Calu3 (cell line): ENCODE measurements around the gene TIMM8B. TPM values are rescaled to one million over a fixed set of nuclear protein-coding genes. Genes with fewer than 3 reads are reported as not detected.

Experiments
- BruUV-seq: library from RNA; stranded (reverse); fragments of 400-500 nt; replicated peaks from 2 replicates; lab custom pipeline; 2021; lab: Mats Ljungman, UMichigan
- CTCF ChIA-PET: fragments of 300-600 bp; sonication (Branson Sonifier 250); formaldehyde crosslinking; loops from one replicate; lab custom pipeline; 2022; ENCODE audit warnings: antibody characterized with exemption; lab: Charles Lee
- DNase-seq: peaks from one replicate; pipeline ENCODE4 v3.0.0; 2022
- H3K27ac Mint-ChIP-seq: one replicate; pipeline ENCODE4 v1.8.0; 2022; ENCODE audit warnings: mixed read lengths; ENCODE audit not compliant: unreplicated experiment
- H3K27me3 Mint-ChIP-seq: one replicate; pipeline ENCODE4 v1.8.0; 2022; ENCODE audit warnings: mixed read lengths; ENCODE audit not compliant: unreplicated experiment
- H3K36me3 Mint-ChIP-seq: one replicate; pipeline ENCODE4 v1.8.0; 2022; ENCODE audit warnings: mild to moderate bottlenecking, moderate library complexity, mixed read lengths; ENCODE audit not compliant: insufficient read depth, unreplicated experiment
- H3K4me1 Mint-ChIP-seq: one replicate; pipeline ENCODE4 v1.8.0; 2022; ENCODE audit warnings: mild to moderate bottlenecking, low read depth, mixed read lengths; ENCODE audit not compliant: unreplicated experiment
- H3K4me3 Mint-ChIP-seq: one replicate; pipeline ENCODE4 v1.8.0; 2022; ENCODE audit warnings: mild to moderate bottlenecking, low read depth, moderate library complexity, mixed read lengths; ENCODE audit not compliant: unreplicated experiment
- H3K9me3 Mint-ChIP-seq: one replicate; pipeline ENCODE4 v1.8.0; 2022; ENCODE audit warnings: low read depth, mixed read lengths; ENCODE audit not compliant: unreplicated experiment
- CTCF ChIP-seq: fragments of 200-600 bp; IDR thresholded peaks from one replicate; pipeline ENCODE4 v1.8.0; 2022; ENCODE audit warnings: antibody characterized with exemption; ENCODE audit not compliant: unreplicated experiment
- intact Hi-C: fragments of 100-400 bp; cut with micrococcal nuclease; formaldehyde crosslinking; loops from one replicate; pipeline ENCODE4 v1.10.0; 2022; ENCODE audit not compliant: unreplicated experiment
- total RNA-seq: library from RNA; stranded (reverse); gene quantifications from 2 replicates; pipeline ENCODE4 v1.2.3, GENCODE V29; 2022

TIMM8B gene
- total RNA-seq, 1 experiment from 2014 or later: 36.7 TPM

- CTCF ChIA-PET: no interaction called here
- DNase-seq: no peak
- H3K27me3 Mint-ChIP-seq: no peaks in the 10 kb centered on the region
These were observed 19.5 kb upstream of the TIMM8B start for GRCh38 chr11:112106070-112106469.

GRCh38 chr11:112103446-112103845 lies 16.9 kb upstream of the TIMM8B start:
- Mint-ChIP-seq H3K4me1 (no peaks in the 10 kb centered on the region), H3K4me3 (no peak overlapping the region), H3K27ac (no peak overlapping the region), H3K36me3 (no peaks in the 10 kb centered on the region), H3K27me3 (no peaks in the 10 kb centered on the region), H3K9me3 (no peaks in the 10 kb centered on the region)
- no peak for TF ChIP-seq CTCF
- no peak for DNase-seq
- CTCF ChIA-PET: interaction anchor here (0.6 kb wide), 1 partner anchor 105 kb away, joined by 3 read pairs; no protein-coding TSS in a partner anchor
- BruUV-seq: no TSS peak
- intact Hi-C loops: no loop called here

More at GRCh38 chr11:112106070-112106469, 19.5 kb upstream of the TIMM8B start:
- Mint-ChIP-seq H3K27ac (no peak overlapping the region), H3K4me1 (no peaks in the 10 kb centered on the region), H3K4me3 (no peak overlapping the region), H3K36me3 (no peaks in the 10 kb centered on the region), H3K9me3 (no peaks in the 10 kb centered on the region)
- intact Hi-C loops: no loop called here
- no TSS peak for BruUV-seq
- no peak for TF ChIP-seq CTCF

GRCh38 chr11:112100462-112100861 lies 13.9 kb upstream of the TIMM8B start:
- no peak overlapping the region for H3K27ac Mint-ChIP-seq
- no TSS peak for BruUV-seq
- no peaks in the 10 kb centered on the region for H3K4me1 Mint-ChIP-seq
- H3K9me3 Mint-ChIP-seq: no peaks in the 10 kb centered on the region
- H3K27me3 Mint-ChIP-seq: no peaks in the 10 kb centered on the region
- CTCF ChIA-PET: interaction anchor here (0.7 kb wide), 1 partner anchor 243 kb away, joined by 3 read pairs; no protein-coding TSS in a partner anchor
- no peak for DNase-seq
- TF ChIP-seq CTCF: no peak
- no peak overlapping the region for H3K4me3 Mint-ChIP-seq
- intact Hi-C loops: no loop called here
- no peaks in the 10 kb centered on the region for H3K36me3 Mint-ChIP-seq

- H3K27ac Mint-ChIP-seq: no peak overlapping the region
- TF ChIP-seq CTCF: no peak
These were observed 11.4 kb upstream of the TIMM8B start for GRCh38 chr11:112097734-112098528.

More at GRCh38 chr11:112097734-112098528, 11.4 kb upstream of the TIMM8B start:
- no peaks in the 10 kb centered on the region for H3K4me1 Mint-ChIP-seq
- H3K36me3 Mint-ChIP-seq: peaks cover 8% of the 10 kb centered on the region
- H3K27me3 Mint-ChIP-seq: no peaks in the 10 kb centered on the region
- BruUV-seq: no TSS peak
- DNase-seq: no peak
- intact Hi-C loops: no loop called here
- H3K4me3 Mint-ChIP-seq: no peak overlapping the region
- CTCF ChIA-PET: no interaction called here
- H3K9me3 Mint-ChIP-seq: no peaks in the 10 kb centered on the region
